ENCODE data around the gene PPP2R1B.
A peak's percentile ranks its signal among the peaks of the same experiment; 100 is the strongest.
"Not testable (repeated sequence)": the region's sequence is repeated elsewhere in the genome, so short reads cannot be mapped to it uniquely, and the experiment has no call there.

Gene PPP2R1B

GRCh38 chr11:111765984-111766833 is at the start of gene PPP2R1B:
Gene PPP2R1B, minus strand, starts transcription at chr11:111766389. Its CDS starts 28 bp downstream, at chr11:111766361.
- no peak for FAIRE-seq

GRCh38 chr11:111815489-111815888 is 49.3 kb upstream of the PPP2R1B start:
- FAIRE-seq: no peak

GRCh38 chr11:111814557-111815320 is 48.5 kb upstream of the PPP2R1B start:
- FAIRE-seq: peak; percentile 24

- no peak for FAIRE-seq
Observed at GRCh38 chr11:111814106-111814505, 47.9 kb upstream of the PPP2R1B start.

GRCh38 chr11:111812211-111812610 is 46.0 kb upstream of the PPP2R1B start:
- no peak for FAIRE-seq

GRCh38 chr11:111811445-111811844 is 45.3 kb upstream of the PPP2R1B start:
- no peak for FAIRE-seq

- no peak for FAIRE-seq
Observed at GRCh38 chr11:111808834-111809233, 42.6 kb upstream of the PPP2R1B start.

GRCh38 chr11:111808063-111808588 is 41.9 kb upstream of the PPP2R1B start:
- no peak for FAIRE-seq

- no peak for FAIRE-seq
Observed at GRCh38 chr11:111807076-111807475, 40.9 kb upstream of the PPP2R1B start.

GRCh38 chr11:111801135-111801534 is 34.9 kb upstream of the PPP2R1B start:
- no peak for FAIRE-seq

GRCh38 chr11:111798279-111798678 is 32.1 kb upstream of the PPP2R1B start:
- FAIRE-seq: no peak

GRCh38 chr11:111797145-111797581 is 31.0 kb upstream of the PPP2R1B start:
- FAIRE-seq: no peak

GRCh38 chr11:111796696-111797095 is 30.5 kb upstream of the PPP2R1B start:
- FAIRE-seq: no peak

- FAIRE-seq: peak; percentile 38
Observed at GRCh38 chr11:111795334-111795985, 29.3 kb upstream of the PPP2R1B start.

GRCh38 chr11:111793863-111794262 is 27.7 kb upstream of the PPP2R1B start:
- peak; percentile 73 for FAIRE-seq

GRCh38 chr11:111792955-111793500 is 26.8 kb upstream of the PPP2R1B start:
- no peak for FAIRE-seq

GRCh38 chr11:111792314-111792713 is 26.1 kb upstream of the PPP2R1B start:
- FAIRE-seq: no peak

GRCh38 chr11:111788464-111788863 is 22.3 kb upstream of the PPP2R1B start:
- FAIRE-seq: no peak

- no peak for FAIRE-seq
Observed at GRCh38 chr11:111788051-111788450, 21.9 kb upstream of the PPP2R1B start.

- no peak for FAIRE-seq
Observed at GRCh38 chr11:111785886-111786412, 19.8 kb upstream of the PPP2R1B start.

- FAIRE-seq: no peak
Observed at GRCh38 chr11:111785076-111785475, 18.9 kb upstream of the PPP2R1B start.

GRCh38 chr11:111784311-111784710 is 18.1 kb upstream of the PPP2R1B start:
- not testable (repeated sequence) for FAIRE-seq
